ENCODE data around the gene PPM1D. TPM values are rescaled to one million over a fixed set of nuclear protein-coding genes. Genes with fewer than 3 reads are reported as not detected.

Gene PPM1D
- total and polyA plus RNA-seq, 8 donors: 1.9 to 11.6 (median 7.0) TPM

DNA sequence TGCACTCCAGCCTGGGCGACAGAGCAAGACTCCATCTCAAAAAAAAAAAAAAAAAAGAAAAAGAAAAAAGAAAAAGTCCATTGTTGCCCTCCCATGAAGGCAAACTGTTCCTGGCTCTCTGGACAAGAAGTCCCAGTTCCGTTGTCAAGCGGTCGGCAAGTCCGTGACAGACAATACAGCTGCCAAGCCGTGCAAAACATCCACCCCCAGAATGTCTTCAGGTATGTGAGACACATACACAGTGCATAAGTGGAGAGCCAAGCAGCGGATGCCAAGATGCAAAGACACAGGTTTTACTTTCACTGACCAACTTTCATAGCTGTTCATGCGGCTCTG lies 40.4 kb upstream of the PPM1D start:
- intact Hi-C loops (cut with DNase I): no loop called here
- no peaks in the 10 kb centered on the region for H3K36me3 ChIP-seq
- FAIRE-seq (no peak), ATAC-seq (no peak), DNase-seq (no peak)
- 91 to 93% methylated on average over 8 of the region's 8 CpGs for WGBS, 2 donors
- H3K9me3 ChIP-seq: no peaks in the 10 kb centered on the region
- H3K4me1 ChIP-seq: no peaks in the 10 kb centered on the region
- H3K27me3 ChIP-seq: no peaks in the 10 kb centered on the region
- no peak overlapping the region for H3K27ac ChIP-seq
- TF ChIP-seq, protein P1, sequence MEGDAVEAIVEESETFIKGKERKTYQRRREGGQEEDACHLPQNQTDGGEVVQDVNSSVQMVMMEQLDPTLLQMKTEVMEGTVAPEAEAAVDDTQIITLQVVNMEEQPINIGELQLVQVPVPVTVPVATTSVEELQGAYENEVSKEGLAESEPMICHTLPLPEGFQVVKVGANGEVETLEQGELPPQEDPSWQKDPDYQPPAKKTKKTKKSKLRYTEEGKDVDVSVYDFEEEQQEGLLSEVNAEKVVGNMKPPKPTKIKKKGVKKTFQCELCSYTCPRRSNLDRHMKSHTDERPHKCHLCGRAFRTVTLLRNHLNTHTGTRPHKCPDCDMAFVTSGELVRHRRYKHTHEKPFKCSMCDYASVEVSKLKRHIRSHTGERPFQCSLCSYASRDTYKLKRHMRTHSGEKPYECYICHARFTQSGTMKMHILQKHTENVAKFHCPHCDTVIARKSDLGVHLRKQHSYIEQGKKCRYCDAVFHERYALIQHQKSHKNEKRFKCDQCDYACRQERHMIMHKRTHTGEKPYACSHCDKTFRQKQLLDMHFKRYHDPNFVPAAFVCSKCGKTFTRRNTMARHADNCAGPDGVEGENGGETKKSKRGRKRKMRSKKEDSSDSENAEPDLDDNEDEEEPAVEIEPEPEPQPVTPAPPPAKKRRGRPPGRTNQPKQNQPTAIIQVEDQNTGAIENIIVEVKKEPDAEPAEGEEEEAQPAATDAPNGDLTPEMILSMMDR (IDR thresholded peaks at IDR 0.05): no peak
- no peak overlapping the region for H3K4me3 ChIP-seq

DNA sequence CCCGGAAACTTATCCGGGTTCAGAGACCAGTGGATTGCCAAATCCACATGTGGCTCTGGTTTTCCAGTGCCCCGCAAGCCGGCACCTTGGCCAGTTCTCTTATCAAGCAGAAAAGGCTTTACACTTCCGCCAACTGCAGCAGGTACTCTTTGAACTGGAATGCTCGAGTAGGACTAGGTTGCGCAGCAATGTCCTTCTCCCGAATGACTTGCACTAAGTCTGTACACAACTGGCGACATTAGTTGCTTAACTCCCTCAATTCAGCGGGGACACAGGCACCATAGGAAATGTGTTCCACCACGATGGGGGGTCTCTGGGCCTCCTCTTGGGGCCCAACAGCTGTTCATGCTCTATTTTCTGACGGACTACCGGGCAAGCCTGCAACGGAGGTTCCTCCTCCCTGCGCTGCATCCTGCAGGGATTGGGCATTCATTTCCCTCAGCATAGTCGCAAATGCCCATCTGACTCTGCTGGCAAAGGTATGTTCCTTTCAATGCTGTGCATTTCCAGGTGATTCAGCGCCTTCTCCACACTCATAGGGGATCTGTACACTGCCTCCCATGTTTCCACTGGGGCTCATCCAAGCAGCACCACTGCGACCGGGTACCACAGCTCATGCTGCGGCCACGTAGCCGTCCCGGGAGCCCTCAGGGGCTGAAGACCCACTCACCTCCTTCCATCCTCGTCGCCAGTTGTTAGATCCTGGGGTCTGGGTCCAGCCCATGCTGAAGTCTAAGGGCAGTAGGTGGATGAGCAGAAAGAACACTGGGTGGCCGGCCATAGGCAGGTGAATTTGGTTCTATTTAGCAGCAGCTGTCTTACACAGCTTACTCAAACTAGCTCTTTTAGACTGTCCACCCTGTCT lies 39.8 kb upstream of the PPM1D start:
- intact Hi-C loops (cut with DNase I): no loop called here
- H3K4me1 ChIP-seq: no peaks in the 10 kb centered on the region
- H3K4me3 ChIP-seq: no peak overlapping the region
- no peaks in the 10 kb centered on the region for H3K9me3 ChIP-seq
- no peak overlapping the region for H3K27ac ChIP-seq
- WGBS, 2 donors: 89 to 93% methylated on average over 26 of the region's 26 CpGs
- DNase-seq: no peak
- no peak for ATAC-seq
- no peaks in the 10 kb centered on the region for H3K36me3 ChIP-seq
- H3K27me3 ChIP-seq: no peaks in the 10 kb centered on the region
- TF ChIP-seq, protein P1 (IDR thresholded peaks at IDR 0.05): no peak
- FAIRE-seq: no peak

DNA sequence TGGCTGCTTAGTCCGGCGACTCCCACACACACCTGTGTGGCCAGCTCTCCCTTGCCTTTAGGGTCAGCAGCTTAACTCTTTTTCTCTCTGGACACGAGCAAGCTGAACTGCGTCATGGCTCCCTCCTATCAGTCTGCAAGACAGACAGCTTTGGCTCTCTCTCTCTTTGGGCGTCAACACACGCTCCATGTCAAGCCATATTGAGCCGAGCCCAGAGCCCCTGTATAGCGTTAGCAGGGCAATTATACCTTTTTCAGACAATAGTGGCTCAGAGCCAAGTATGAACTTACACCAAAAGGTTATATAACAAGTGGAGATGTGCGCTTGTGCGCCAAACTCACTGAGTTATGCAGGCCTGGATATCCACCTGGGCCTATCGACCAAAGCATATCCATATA lies 39.1 kb upstream of the PPM1D start:
- 85 to 89% methylated on average over 11 of the region's 11 CpGs for WGBS, 2 donors
- Histone ChIP-seq H3K4me3 (no peak overlapping the region), H3K27ac (no peak overlapping the region)

DNA sequence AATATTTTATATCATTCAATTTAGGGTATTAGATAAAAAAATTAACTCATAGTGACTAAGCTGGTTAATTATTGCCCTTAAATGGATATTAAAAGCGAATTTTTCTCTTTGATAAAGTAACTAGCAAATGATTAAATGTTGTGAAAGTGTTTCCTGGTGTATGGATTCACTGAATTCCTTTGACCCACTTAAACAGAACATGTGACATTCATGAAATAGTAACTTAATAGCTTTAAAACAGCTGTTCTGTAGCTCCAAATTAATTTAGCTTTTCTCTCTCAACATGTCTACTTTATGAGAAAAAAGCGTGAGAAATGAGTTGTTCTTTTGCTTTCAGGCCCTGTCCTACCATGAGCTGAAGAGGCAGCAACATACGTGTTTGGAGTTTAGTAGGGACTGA lies 37.6 kb upstream of the PPM1D start:
- FAIRE-seq: no peak
- TF ChIP-seq, protein P1 (IDR thresholded peaks at IDR 0.05): no peak
- 46 to 47% methylated on average over 3 of the region's 3 CpGs for WGBS, 2 donors
- no peaks in the 10 kb centered on the region for H3K4me1 ChIP-seq
- H3K27ac ChIP-seq: no peak overlapping the region
- H3K27me3 ChIP-seq: no peaks in the 10 kb centered on the region
- H3K36me3 ChIP-seq: no peaks in the 10 kb centered on the region
- intact Hi-C loops (cut with DNase I): no loop called here
- no peak for DNase-seq
- ATAC-seq: peak in 3 of 4 donors; percentile 37 to 41 (median 40)
- no peaks in the 10 kb centered on the region for H3K9me3 ChIP-seq
- H3K4me3 ChIP-seq: no peak overlapping the region

More for the DNA sequence above, 39.1 kb upstream of the PPM1D start:
- Histone ChIP-seq H3K4me1 (no peaks in the 10 kb centered on the region), H3K9me3 (no peaks in the 10 kb centered on the region), H3K36me3 (no peaks in the 10 kb centered on the region), H3K27me3 (no peaks in the 10 kb centered on the region)
- FAIRE-seq: no peak
- no peak for ATAC-seq
- DNase-seq: no peak
- TF ChIP-seq, protein P1 (IDR thresholded peaks at IDR 0.05): no peak
- intact Hi-C loops (cut with DNase I): no loop called here

DNA sequence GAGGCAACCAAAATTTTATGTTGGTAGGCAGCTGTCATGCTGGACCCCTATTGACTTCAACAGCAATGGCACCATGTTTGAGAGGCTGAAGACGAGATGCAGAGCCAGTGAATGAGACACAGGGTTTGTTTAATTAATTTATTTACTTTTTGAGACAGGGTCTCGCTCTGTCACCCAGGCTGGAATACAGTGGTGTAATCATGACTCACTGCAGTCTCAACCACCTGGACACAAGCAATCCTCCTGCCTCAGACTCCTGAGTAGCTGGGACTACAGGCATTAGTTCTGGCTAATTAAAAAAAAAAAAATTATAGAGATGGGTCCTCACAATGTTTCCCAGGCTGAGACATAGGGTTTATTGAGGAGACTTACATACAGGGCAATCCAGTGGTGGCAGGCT lies 36.2 kb upstream of the PPM1D start:
- H3K27me3 ChIP-seq: no peaks in the 10 kb centered on the region
- H3K9me3 ChIP-seq: no peaks in the 10 kb centered on the region
- WGBS, 2 donors: 79 to 84% methylated on average over 2 of the region's 2 CpGs
- FAIRE-seq (no peak), ATAC-seq (no peak), DNase-seq (no peak)
- TF ChIP-seq, protein P1 (IDR thresholded peaks at IDR 0.05): no peak
- H3K36me3 ChIP-seq: no peaks in the 10 kb centered on the region
- no peak overlapping the region for H3K4me3 ChIP-seq
- intact Hi-C loops (cut with DNase I): no loop called here
- no peak overlapping the region for H3K27ac ChIP-seq
- H3K4me1 ChIP-seq: no peaks in the 10 kb centered on the region

All from pancreas (tissue), 10 donors.